GM06990 (cell line): Measurements from ENCODE around the gene POGZ.

ENCODE experiments used
- DNase-seq: peaks from one replicate; pipeline ENCODE4 v3.0.0-alpha.2; 2011; ENCODE audit not compliant: insufficient read length; ENCODE audit errors: extremely low read depth
- H3K27me3 ChIP-seq: replicated peaks from 2 replicates; pipeline ENCODE4 v1.6.0; 2011; ENCODE audit warnings: low read length; ENCODE audit not compliant: control insufficient read depth, insufficient read depth
- H3K36me3 ChIP-seq: 2 replicates; pipeline ENCODE4 v1.5.1; 2011; ENCODE audit warnings: low read length; ENCODE audit not compliant: control insufficient read depth, insufficient read depth
- H3K4me3 ChIP-seq: replicated peaks from 2 replicates; pipeline ENCODE4 v1.5.1; 2011; ENCODE audit warnings: low read depth, mild to moderate bottlenecking, control low read depth, low read length
- TF ChIP-seq, protein P1 (sequence below): IDR thresholded peaks from 2 replicates; pipeline ENCODE4 v1.5.1; 2011; ENCODE audit warnings: low read length, control low read depth, mild to moderate bottlenecking, inconsistent platforms; ENCODE audit not compliant: insufficient read depth, poor library complexity, severe bottlenecking

Gene POGZ

DNA sequence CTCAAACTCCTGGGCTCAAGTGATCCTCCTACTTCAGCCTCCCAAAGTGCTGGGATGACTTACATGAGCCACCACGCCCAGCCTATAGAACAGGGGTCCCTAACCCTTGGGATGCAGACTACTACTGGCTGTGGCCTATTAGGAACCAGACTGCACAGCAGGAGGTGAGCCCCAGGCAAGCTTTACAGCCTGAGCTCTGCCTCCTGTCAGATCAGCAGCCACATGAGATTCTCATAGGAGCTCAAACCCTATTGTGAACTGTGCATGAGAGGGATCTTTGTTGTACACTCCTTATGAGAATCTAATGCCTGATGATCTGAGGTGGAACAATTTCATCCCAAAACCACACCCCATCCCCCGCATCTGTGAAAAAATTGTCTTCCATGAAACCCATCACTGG, 73.3 kb downstream of the POGZ start:
- no peak for DNase-seq
- no peak overlapping the region for H3K4me3 ChIP-seq
- H3K36me3 ChIP-seq, result no peaks in the 10 kb centered on the region
- TF ChIP-seq, protein P1, sequence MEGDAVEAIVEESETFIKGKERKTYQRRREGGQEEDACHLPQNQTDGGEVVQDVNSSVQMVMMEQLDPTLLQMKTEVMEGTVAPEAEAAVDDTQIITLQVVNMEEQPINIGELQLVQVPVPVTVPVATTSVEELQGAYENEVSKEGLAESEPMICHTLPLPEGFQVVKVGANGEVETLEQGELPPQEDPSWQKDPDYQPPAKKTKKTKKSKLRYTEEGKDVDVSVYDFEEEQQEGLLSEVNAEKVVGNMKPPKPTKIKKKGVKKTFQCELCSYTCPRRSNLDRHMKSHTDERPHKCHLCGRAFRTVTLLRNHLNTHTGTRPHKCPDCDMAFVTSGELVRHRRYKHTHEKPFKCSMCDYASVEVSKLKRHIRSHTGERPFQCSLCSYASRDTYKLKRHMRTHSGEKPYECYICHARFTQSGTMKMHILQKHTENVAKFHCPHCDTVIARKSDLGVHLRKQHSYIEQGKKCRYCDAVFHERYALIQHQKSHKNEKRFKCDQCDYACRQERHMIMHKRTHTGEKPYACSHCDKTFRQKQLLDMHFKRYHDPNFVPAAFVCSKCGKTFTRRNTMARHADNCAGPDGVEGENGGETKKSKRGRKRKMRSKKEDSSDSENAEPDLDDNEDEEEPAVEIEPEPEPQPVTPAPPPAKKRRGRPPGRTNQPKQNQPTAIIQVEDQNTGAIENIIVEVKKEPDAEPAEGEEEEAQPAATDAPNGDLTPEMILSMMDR, result no peak
- H3K27me3 ChIP-seq, result no peaks in the 10 kb centered on the region

DNA sequence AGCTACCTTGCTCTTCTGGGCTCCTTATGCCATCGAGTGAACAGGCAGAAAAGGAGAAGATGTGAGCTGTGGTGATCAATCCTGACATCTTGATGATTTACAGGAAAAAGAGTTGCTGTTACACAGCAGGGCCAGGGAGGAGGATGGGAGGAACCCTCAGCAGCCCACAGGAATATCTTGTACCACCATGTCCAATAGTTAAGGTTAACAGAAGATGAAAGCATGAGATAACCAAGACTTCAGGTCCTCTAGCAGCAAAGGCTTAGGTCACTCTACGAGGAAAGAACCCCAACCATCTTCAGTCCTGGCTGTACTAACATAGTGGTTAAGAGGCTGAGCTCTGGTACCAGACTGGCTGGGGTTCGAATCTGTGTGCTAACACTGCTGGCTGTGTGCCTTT, 74.7 kb downstream of the POGZ start:
- Histone ChIP-seq H3K36me3 (no peaks in the 10 kb centered on the region), H3K4me3 (no peak overlapping the region), H3K27me3 (no peaks in the 10 kb centered on the region)
- TF ChIP-seq, protein P1, result no peak
- no peak for DNase-seq

DNA sequence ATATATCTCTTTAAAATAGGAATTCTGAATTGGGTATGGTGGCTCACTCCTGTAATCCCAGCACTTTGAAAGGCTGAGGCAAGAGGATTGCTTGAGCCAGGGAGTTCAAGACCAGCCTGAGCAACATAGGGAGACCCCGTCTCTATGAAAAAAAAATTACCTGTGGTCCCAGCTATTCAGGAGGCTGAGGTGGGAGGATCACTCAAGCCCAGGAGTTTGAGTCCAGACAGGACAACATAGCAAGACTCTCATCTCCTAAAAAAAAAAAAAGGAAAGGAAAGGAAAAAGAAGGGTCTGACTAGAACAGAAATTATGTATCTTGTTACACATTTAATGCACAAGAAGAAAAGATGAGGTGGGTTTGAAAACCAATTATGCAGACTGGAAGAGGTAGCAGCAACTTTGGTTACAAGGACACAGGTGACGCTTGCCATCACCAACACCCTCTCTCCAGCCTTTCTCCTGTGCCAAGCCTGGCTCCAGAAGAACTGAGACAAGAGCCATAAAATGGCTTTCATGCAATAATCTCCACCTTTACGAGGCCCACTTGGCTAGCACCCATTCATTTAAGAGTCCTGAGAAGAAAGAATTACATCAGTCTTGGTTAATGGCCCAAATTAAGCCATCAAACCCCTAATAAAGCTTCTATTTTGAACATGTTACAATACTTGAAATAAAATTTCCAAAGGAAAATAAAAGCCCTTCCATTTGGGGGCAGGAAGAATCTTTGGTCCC, 82.0 kb downstream of the POGZ start:
- Histone ChIP-seq H3K27me3 (no peaks in the 10 kb centered on the region), H3K4me3 (no peak overlapping the region), H3K36me3 (no peaks in the 10 kb centered on the region)
- DNase-seq, result no peak
- TF ChIP-seq, protein P1, result no peak

DNA sequence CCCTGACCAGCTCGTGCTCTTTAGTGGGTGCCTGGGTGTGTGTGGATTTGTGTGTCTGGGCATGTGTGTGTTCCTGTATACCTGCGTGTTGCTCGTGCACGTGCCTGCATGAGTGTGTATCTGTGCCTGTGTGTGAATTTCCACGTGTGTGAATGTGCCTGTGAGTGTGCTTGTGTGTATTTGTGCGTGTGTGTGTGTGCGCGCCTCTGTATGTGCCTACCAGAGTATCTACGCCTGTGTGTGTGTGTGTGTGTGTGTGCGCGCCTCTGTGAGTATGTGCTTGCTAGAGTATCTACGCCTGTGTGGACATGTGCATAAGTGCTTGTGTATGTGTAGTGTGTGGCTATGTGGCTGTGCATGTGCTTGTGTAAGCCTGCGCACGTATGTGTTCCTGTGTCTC, 86.1 kb downstream of the POGZ start:
- DNase-seq, result no peak
- Histone ChIP-seq H3K4me3 (no peak overlapping the region), H3K27me3 (no peaks in the 10 kb centered on the region), H3K36me3 (no peaks in the 10 kb centered on the region)
- TF ChIP-seq, protein P1, result no peak

DNA sequence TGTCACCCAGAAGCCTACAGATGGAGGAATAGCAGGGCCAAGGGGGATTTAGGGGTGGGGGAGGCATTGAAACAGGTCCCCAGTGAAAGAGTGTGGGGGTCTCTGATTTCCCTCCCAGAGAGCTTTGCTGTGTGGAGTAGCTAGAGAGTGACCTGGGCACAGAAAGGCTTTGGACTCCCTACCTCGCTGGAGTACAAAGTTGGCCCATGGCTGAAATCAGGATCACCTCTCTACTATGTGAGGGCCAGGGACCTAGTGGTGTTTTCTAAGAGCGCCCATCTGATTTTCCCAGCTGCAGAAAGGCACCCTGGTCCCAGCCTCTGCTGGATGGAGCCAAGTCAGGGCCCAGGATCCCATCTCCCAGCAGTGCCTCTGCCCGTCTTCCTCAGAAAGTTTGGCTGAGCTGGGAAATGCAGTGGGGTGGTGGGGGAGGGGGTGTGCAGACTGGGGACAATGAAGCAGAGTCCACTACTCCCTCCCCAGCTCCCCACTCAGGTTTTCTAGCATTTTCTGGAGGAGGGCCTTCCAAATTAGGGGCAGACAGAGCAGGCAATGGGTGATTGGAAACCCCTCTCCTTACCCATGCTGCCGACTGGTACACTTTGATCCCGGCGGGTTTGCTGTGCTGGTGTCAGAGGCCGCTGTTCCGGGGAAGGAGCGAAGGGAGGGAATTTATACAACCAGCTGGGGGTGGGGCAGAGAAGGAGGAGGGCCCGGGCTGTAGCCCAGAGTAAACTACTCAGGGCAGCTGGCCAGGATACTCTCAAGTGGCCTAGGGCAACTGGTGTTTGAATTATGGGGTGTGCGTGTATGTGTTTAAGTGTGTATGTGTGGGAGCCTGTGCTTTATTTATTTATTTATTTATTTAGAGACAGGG, 87.0 kb downstream of the POGZ start, which contains the start of gene SELENBP1:
SELENBP1 (minus strand) TSS at position 648 of the 877 bp plus-strand sequence; CDS start at position 584, 64 bp downstream.
- no peak for DNase-seq
- TF ChIP-seq, protein P1, result no peak
- Histone ChIP-seq H3K4me3 (no peak within 1 kb of the TSS), H3K36me3 (no peaks in the 10 kb centered on the region), H3K27me3 (no peaks in the 10 kb centered on the region)
